ENCODE measurements around the gene PSENEN. TPM values are rescaled to one million over a fixed set of nuclear protein-coding genes. Genes with fewer than 3 reads are reported as not detected.

PSENEN gene
- total RNA-seq, 1 experiment from 2014 or later = 65.0 TPM

DNA sequence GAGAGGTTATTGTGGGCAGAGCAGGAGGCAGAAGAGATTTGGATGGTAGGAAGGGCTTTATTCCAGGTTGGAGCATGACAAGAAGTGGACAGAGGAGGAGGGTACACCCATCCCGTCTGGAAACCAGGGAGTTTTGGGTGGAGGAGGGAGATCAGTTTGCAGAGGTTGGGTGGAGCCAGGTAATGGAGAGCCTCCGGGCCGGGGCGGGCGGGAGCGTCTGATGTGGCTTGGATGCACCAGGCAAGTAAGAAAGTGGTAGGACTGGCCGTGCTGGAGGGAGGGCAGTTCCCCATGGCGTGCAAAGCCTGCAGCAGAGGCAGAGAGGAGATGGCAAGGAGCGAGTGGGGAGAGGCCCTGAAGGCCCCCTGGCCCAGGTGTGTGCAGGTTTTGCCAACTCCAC lies 14.1 kb upstream of the PSENEN start:
- no TSS peak for BruUV-seq (replicated peaks)
- TF ChIP-seq CTCF (IDR thresholded peaks at IDR 0.05; ENCODE audit: unreplicated experiment) = no peak
- ChIA-PET POLR2A (interaction anchor here (0.7 to 1.2 kb wide), 3 partner anchors 9 to 13 kb away, joined by 3 to 4 read pairs (median 4); no protein-coding TSS in a partner anchor), CTCF (no interaction called here)
- H3K9me3 Mint-ChIP-seq (ENCODE audit: unreplicated experiment) = no peaks in the 10 kb centered on the region
- no peak overlapping the region for H3K27ac Mint-ChIP-seq (ENCODE audit: low read depth, unreplicated experiment)
- intact Hi-C loops (cut with micrococcal nuclease) = no loop called here
- H3K4me3 Mint-ChIP-seq (ENCODE audit: unreplicated experiment) = no peak overlapping the region
- H3K27me3 Mint-ChIP-seq (ENCODE audit: insufficient read depth, unreplicated experiment) = no peaks in the 10 kb centered on the region
- peaks cover 68% of the 10 kb centered on the region for H3K36me3 Mint-ChIP-seq (ENCODE audit: insufficient read depth, unreplicated experiment)
- no peaks in the 10 kb centered on the region for H3K4me1 Mint-ChIP-seq (ENCODE audit: insufficient read depth, unreplicated experiment)
- DNase-seq (ENCODE audit: unreplicated experiment) = no peak

DNA sequence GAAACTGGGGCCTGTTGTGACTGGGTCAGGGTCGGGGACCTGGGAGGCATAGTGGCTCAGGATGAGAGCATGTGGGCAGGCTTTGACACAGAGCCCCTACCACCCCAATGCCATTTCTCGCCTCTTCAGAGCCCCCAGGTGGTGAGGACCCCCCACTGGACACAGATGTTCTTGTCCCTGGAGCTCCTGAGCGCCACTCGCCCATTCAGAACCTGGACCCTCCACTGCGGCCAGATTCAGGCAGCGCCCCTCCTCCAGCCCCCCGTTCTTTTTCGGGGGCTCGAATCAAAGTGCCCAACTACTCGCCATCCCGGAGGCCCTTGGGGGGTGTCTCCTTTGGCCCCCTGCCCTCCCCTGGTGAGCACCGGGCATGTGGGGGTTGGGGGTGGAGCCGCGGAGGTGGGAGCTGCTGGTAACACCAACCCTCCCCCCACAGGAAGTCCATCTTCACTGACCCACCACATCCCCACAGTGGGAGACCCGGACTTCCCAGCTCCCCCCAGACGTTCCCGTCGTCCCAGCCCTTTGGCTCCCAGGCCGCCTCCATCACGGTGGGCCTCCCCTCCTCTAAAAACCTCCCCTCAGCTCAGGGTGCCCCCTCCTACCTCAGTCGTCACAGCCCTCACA lies 13.6 kb upstream of the PSENEN start:
- H3K4me3 Mint-ChIP-seq (ENCODE audit: unreplicated experiment) = no peak overlapping the region
- ChIA-PET CTCF (no interaction called here), POLR2A (interaction anchor here (0.6 to 1.2 kb wide), 3 partner anchors 9 to 13 kb away, joined by 3 to 4 read pairs (median 4); no protein-coding TSS in a partner anchor)
- DNase-seq (ENCODE audit: unreplicated experiment) = no peak
- no peaks in the 10 kb centered on the region for H3K4me1 Mint-ChIP-seq (ENCODE audit: insufficient read depth, unreplicated experiment)
- H3K27ac Mint-ChIP-seq (ENCODE audit: low read depth, unreplicated experiment) = no peak overlapping the region
- no peak for TF ChIP-seq CTCF (IDR thresholded peaks at IDR 0.05; ENCODE audit: unreplicated experiment)
- peaks cover 65% of the 10 kb centered on the region for H3K36me3 Mint-ChIP-seq (ENCODE audit: insufficient read depth, unreplicated experiment)
- intact Hi-C loops (cut with micrococcal nuclease) = no loop called here
- H3K27me3 Mint-ChIP-seq (ENCODE audit: insufficient read depth, unreplicated experiment) = no peaks in the 10 kb centered on the region
- no peaks in the 10 kb centered on the region for H3K9me3 Mint-ChIP-seq (ENCODE audit: unreplicated experiment)
- no TSS peak for BruUV-seq (replicated peaks)

- no peaks in the 10 kb centered on the region for H3K9me3 Mint-ChIP-seq (ENCODE audit: unreplicated experiment)
- no peak overlapping the region for H3K4me3 Mint-ChIP-seq (ENCODE audit: unreplicated experiment)
- no peak for TF ChIP-seq CTCF (IDR thresholded peaks at IDR 0.05; ENCODE audit: unreplicated experiment)
- no peaks in the 10 kb centered on the region for H3K27me3 Mint-ChIP-seq (ENCODE audit: insufficient read depth, unreplicated experiment)
- H3K36me3 Mint-ChIP-seq (ENCODE audit: insufficient read depth, unreplicated experiment) = peaks cover 57% of the 10 kb centered on the region
- DNase-seq (ENCODE audit: unreplicated experiment) = no peak
- no peak overlapping the region for H3K27ac Mint-ChIP-seq (ENCODE audit: low read depth, unreplicated experiment)
- TSS peak; percentile 9 for BruUV-seq (replicated peaks)
- no peaks in the 10 kb centered on the region for H3K4me1 Mint-ChIP-seq (ENCODE audit: insufficient read depth, unreplicated experiment)
- intact Hi-C loops (cut with micrococcal nuclease) = no loop called here
- POLR2A ChIA-PET = interaction anchor here (0.6 to 1.2 kb wide), 2 partner anchors 11 to 14 kb away, joined by 3 to 4 read pairs; no protein-coding TSS in a partner anchor
- CTCF ChIA-PET = no interaction called here
Measured at GRCh38 chr19:35732540-35733179, 12.8 kb upstream of the PSENEN start.

DNA sequence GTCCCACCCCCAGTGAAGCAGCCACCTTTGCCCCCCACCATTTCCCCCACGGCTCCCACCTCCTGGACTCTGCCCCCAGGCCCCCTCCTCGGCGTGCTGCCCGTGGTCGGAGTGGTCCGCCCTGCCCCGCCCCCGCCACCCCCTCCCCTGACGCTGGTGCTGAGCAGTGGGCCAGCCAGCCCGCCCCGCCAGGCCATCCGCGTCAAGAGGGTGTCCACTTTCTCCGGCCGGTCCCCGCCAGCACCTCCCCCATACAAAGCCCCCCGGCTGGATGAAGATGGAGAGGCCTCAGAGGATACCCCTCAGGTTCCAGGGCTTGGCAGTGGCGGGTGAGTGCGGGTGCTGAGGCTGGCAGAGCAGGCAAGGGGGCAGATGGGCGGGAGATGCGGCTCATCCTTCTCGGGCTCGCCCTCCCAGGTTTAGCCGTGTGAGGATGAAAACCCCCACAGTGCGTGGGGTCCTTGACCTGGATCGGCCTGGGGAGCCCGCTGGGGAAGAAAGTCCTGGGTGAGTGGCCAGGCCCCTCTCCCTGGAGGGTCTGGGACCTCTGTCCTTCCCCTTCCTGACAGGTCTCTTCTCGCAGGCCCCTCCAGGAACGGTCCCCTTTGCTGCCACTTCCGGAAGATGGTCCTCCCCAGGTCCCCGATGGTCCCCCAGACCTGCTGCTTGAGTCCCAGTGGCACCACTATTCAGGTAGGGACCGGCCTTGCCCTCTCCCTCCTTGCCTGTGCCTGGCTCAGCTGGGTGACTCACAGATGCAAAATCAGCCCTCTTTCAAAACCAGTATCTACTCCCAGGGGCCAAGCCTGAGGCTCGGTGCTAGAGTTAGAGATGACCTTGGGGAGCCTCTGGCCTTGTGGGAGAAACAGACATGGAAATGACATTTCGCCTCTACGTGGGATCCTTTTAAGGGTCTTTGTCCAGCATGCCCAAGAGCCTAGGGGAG lies 12.0 kb upstream of the PSENEN start:
- no TSS peak for BruUV-seq (replicated peaks)
- ChIA-PET POLR2A (no interaction called here), CTCF (no interaction called here)
- intact Hi-C loops (cut with micrococcal nuclease) = no loop called here
- H3K36me3 Mint-ChIP-seq (ENCODE audit: insufficient read depth, unreplicated experiment) = peaks cover 56% of the 10 kb centered on the region
- H3K9me3 Mint-ChIP-seq (ENCODE audit: unreplicated experiment) = no peaks in the 10 kb centered on the region
- no peak for DNase-seq (ENCODE audit: unreplicated experiment)
- no peak for TF ChIP-seq CTCF (IDR thresholded peaks at IDR 0.05; ENCODE audit: unreplicated experiment)
- no peaks in the 10 kb centered on the region for H3K4me1 Mint-ChIP-seq (ENCODE audit: insufficient read depth, unreplicated experiment)
- H3K27ac Mint-ChIP-seq (ENCODE audit: low read depth, unreplicated experiment) = no peak overlapping the region
- no peak overlapping the region for H3K4me3 Mint-ChIP-seq (ENCODE audit: unreplicated experiment)
- H3K27me3 Mint-ChIP-seq (ENCODE audit: insufficient read depth, unreplicated experiment) = no peaks in the 10 kb centered on the region
